Transverse colon (tissue), 4 donors: ENCODE results near the gene RTKN. TPM values are rescaled to one million over a fixed set of nuclear protein-coding genes. Genes with fewer than 3 reads are reported as not detected.

ENCODE experiments used
- DNase-seq: peaks from one replicate; pipeline ENCODE4 v3.0.0-alpha.2; 2019
- H3K27ac ChIP-seq, 4 donors: fragments of 200-600 bp; sonication (generic); 2 replicates each; pipeline ENCODE4 v1.5.1; 2016 to 2018; ENCODE audit warnings: inconsistent platforms in 4 of 4
- H3K27me3 ChIP-seq: fragments of 200-600 bp; sonication (generic); 2 replicates; pipeline ENCODE4 v1.5.1; 2017; ENCODE audit warnings: inconsistent platforms
- H3K36me3 ChIP-seq, 4 donors: fragments of 200-600 bp; sonication (generic); 2 replicates each; pipeline ENCODE4 v1.5.1; 2017 to 2019; ENCODE audit warnings: inconsistent platforms in 4 of 4
- H3K4me1 ChIP-seq, 4 donors: fragments of 200-600 bp; sonication (generic); 2 replicates each; pipeline ENCODE4 v1.5.1; 2017 to 2020; ENCODE audit warnings: inconsistent platforms in 4 of 4
- H3K4me3 ChIP-seq, 4 donors: fragments of 200-600 bp; sonication (generic); 1 replicate in 1 of 4; 2 replicates in 3 of 4; pipeline versions ENCODE4 v1.5.1 to v1.6.1; 2017 to 2019; ENCODE audit warnings: inconsistent platforms in 4 of 4
- H3K9me3 ChIP-seq, 2 donors: fragments of 200-600 bp; sonication (generic); 2 replicates each; pipeline ENCODE4 v1.5.1; 2017 to 2019; ENCODE audit warnings: inconsistent platforms in 2 of 2
- CTCF ChIP-seq, 5 experiments: fragments of 200-600 bp in 3 of 5; fragments of 450-650 bp in 2 of 5; sonication (generic) in 3 of 5; IDR thresholded peaks; 1 replicate in 2 of 5; 2 replicates in 3 of 5; pipeline ENCODE4 v1.5.1; 2016 to 2017; ENCODE audit warnings: antibody characterized with exemption in 5 of 5, inconsistent platforms in 3 of 5, mild to moderate bottlenecking in 2 of 5, moderate library complexity in 1 of 5
- EP300 ChIP-seq: sonication (generic); formaldehyde crosslinking; IDR thresholded peaks from one replicate; pipeline ENCODE4 v1.6.1; 2017; ENCODE audit warnings: antibody characterized with exemption, low read depth
- POLR2A ChIP-seq: fragments of 450-650 bp; IDR thresholded peaks from one replicate; pipeline ENCODE4 v1.6.1; 2016; ENCODE audit warnings: antibody characterized with exemption, mild to moderate bottlenecking, moderate library complexity
- POLR2AphosphoS5 ChIP-seq, 3 donors: sonication (generic); formaldehyde crosslinking; IDR thresholded peaks; one replicate each; pipeline ENCODE4 v1.6.1; 2016; ENCODE audit warnings: antibody characterized with exemption in 3 of 3
- WGBS, 2 donors: methylation state at CpG; one replicate each; pipeline ENCODE4 v1.1.5; 2018; ENCODE audit warnings: low coverage in 1 of 2; 5-methylcytosine and 5-hydroxymethylcytosine counted together
- in situ Hi-C, 4 donors: fragments of 200-750 bp; cut with MboI; loops; one replicate each; pipeline versions ENCODE4 v1.15.0 to v1.15.1; 2017; ENCODE audit warnings: low sequenced_read_pairs in 3 of 4, low pct_ligation_motif_present in 1 of 4, low pct_unique_long_range_greater_than_20kb in 1 of 4
- intact Hi-C: fragments of 100-400 bp; cut with DNase I; formaldehyde crosslinking; loops from one replicate; pipeline ENCODE4 v1.15.1; 2023; ENCODE audit warnings: low total_unique reads
- total RNA-seq, 4 donors: library from RNA; depleted of rRNA; stranded (reverse); fragments of >200 nt; gene quantifications; one replicate each; pipeline ENCODE4 v1.1.0, GENCODE V29; 2016

Gene RTKN
- total RNA-seq, 4 donors from 2014 or later: 29.7 to 46.4 (median 41.9) TPM

- no peak overlapping the region for H3K4me3 ChIP-seq
- in situ Hi-C loops: no loop called here
- H3K27ac ChIP-seq: no peak overlapping the region
- intact Hi-C loops: no loop called here
- 90 to 92% methylated on average over 2 to 3 of the region's 3 CpGs for WGBS, 2 donors
- no peak for TF ChIP-seq POLR2A
- no peak for TF ChIP-seq CTCF (IDR thresholded peaks at IDR 0.05)
- no peak for TF ChIP-seq EP300
- TF ChIP-seq POLR2AphosphoS5 (IDR thresholded peaks at IDR 0.05): no peak
- H3K27me3 ChIP-seq: no peaks in the 10 kb centered on the region
- peaks cover 0 to 18% (median 7%) of the 10 kb centered on the region in 4 donors for H3K4me1 ChIP-seq
- H3K36me3 ChIP-seq: peaks cover 0 to 9% (median 0%) of the 10 kb centered on the region in 4 donors
- H3K9me3 ChIP-seq: no peaks in the 10 kb centered on the region
- DNase-seq: no peak
Observed at GRCh38 chr2:74427551-74427950, 14.2 kb downstream of the RTKN start.

GRCh38 chr2:74426181-74426758 is 15.5 kb downstream of the RTKN start:
- H3K36me3 ChIP-seq: peaks cover 0 to 9% (median 0%) of the 10 kb centered on the region in 4 donors
- DNase-seq: no peak
- 81% methylated on average over 14 of the region's 14 CpGs; no CpG with 5 or more reads in 1 of the 2 donors for WGBS, 2 donors
- in situ Hi-C loops: no loop called here
- TF ChIP-seq EP300 (no peak), POLR2A (no peak), POLR2AphosphoS5 (IDR thresholded peaks at IDR 0.05) (no peak), CTCF (IDR thresholded peaks at IDR 0.05) (no peak)
- intact Hi-C loops: no loop called here
- peaks cover 5 to 27% (median 9%) of the 10 kb centered on the region in 4 donors for H3K4me1 ChIP-seq
- no peak overlapping the region for H3K4me3 ChIP-seq
- H3K27me3 ChIP-seq: no peaks in the 10 kb centered on the region
- no peak overlapping the region for H3K27ac ChIP-seq
- no peaks in the 10 kb centered on the region for H3K9me3 ChIP-seq

- Histone ChIP-seq H3K4me3 (no peak overlapping the region), H3K4me1 (peaks cover 9 to 31% (median 11%) of the 10 kb centered on the region in 4 donors), H3K9me3 (no peaks in the 10 kb centered on the region), H3K27ac (no peak overlapping the region), H3K36me3 (peaks cover 0 to 9% (median 0%) of the 10 kb centered on the region in 4 donors), H3K27me3 (no peaks in the 10 kb centered on the region)
- in situ Hi-C loops (no loop called here), intact Hi-C loops (no loop called here)
- TF ChIP-seq POLR2AphosphoS5 (IDR thresholded peaks at IDR 0.05): no peak
- no peak for TF ChIP-seq POLR2A
- no peak for TF ChIP-seq EP300
- TF ChIP-seq CTCF (IDR thresholded peaks at IDR 0.05): no peak
- no peak for DNase-seq
- 85% methylated on average over 7 of the region's 7 CpGs; no CpG with 5 or more reads in 1 of the 2 donors for WGBS, 2 donors
Observed at GRCh38 chr2:74425523-74425922, 16.2 kb downstream of the RTKN start.

GRCh38 chr2:74424995-74425406 is 16.7 kb downstream of the RTKN start:
- Histone ChIP-seq H3K4me1 (peaks cover 5 to 28% (median 10%) of the 10 kb centered on the region in 4 donors), H3K27ac (no peak overlapping the region), H3K27me3 (no peaks in the 10 kb centered on the region), H3K4me3 (no peak overlapping the region), H3K9me3 (no peaks in the 10 kb centered on the region), H3K36me3 (peaks cover 0 to 9% (median 0%) of the 10 kb centered on the region in 4 donors)
- intact Hi-C loops: no loop called here
- no peak for DNase-seq
- 78% methylated on average over 5 of the region's 5 CpGs; no CpG with 5 or more reads in 1 of the 2 donors for WGBS, 2 donors
- in situ Hi-C loops: no loop called here
- TF ChIP-seq POLR2A (no peak), EP300 (no peak), POLR2AphosphoS5 (IDR thresholded peaks at IDR 0.05) (no peak), CTCF (IDR thresholded peaks at IDR 0.05) (no peak)
